Mesenchymal stem cell (in vitro differentiated cells and primary cell): ENCODE data around the gene AIP.
"Not testable (repeated sequence)": the region's sequence is repeated elsewhere in the genome, so short reads cannot be mapped to it uniquely, and the experiment has no call there.

Experiments
- DNase-seq: peaks from one replicate; pipeline ENCODE4 v3.0.0-alpha.2; 2013
- H2AFZ ChIP-seq: one replicate; pipeline ENCODE4 v1.6.1; 2013; ENCODE audit warnings: low read depth, mild to moderate bottlenecking, control low read depth, inconsistent platforms, low read length, moderate library complexity
- H2AK5ac ChIP-seq: 2 replicates; pipeline ENCODE4 v1.6.1; 2013; ENCODE audit warnings: low read length, moderate library complexity, mild to moderate bottlenecking, inconsistent platforms; ENCODE audit not compliant: severe bottlenecking
- H2BK120ac ChIP-seq: one replicate; pipeline ENCODE4 v1.6.1; 2013; ENCODE audit warnings: low read depth, mild to moderate bottlenecking, inconsistent platforms, low read length, moderate library complexity
- H2BK12ac ChIP-seq, 2 experiments: one replicate each; pipeline ENCODE4 v1.6.1; 2013; ENCODE audit warnings: inconsistent platforms in 2 of 2, low read length in 2 of 2, mild to moderate bottlenecking in 2 of 2, moderate library complexity in 2 of 2, control low read depth in 1 of 2
- H2BK15ac ChIP-seq: one replicate; pipeline ENCODE4 v1.6.1; 2013; ENCODE audit warnings: mild to moderate bottlenecking, low read depth, inconsistent platforms; ENCODE audit not compliant: poor library complexity, severe bottlenecking
- H2BK5ac ChIP-seq: 2 replicates; pipeline ENCODE4 v1.6.1; 2013; ENCODE audit warnings: low read depth, mild to moderate bottlenecking, low read length, control low read depth, inconsistent platforms; ENCODE audit not compliant: poor library complexity, severe bottlenecking
- H3K14ac ChIP-seq, 2 experiments: one replicate each; pipeline ENCODE4 v1.6.1; 2013; ENCODE audit warnings: inconsistent platforms in 2 of 2, low read length in 2 of 2, control low read depth in 1 of 2, mild to moderate bottlenecking in 1 of 2, moderate library complexity in 1 of 2
- H3K18ac ChIP-seq, 2 experiments: one replicate each; pipeline ENCODE4 v1.6.1; 2013; ENCODE audit warnings: inconsistent platforms in 2 of 2, low read length in 2 of 2, control low read depth in 1 of 2, low read depth in 1 of 2, mild to moderate bottlenecking in 1 of 2
- H3K23ac ChIP-seq, 2 experiments: one replicate each; pipeline ENCODE4 v1.6.1; 2013; ENCODE audit warnings: inconsistent platforms in 2 of 2, low read length in 2 of 2, mild to moderate bottlenecking in 2 of 2, moderate library complexity in 2 of 2, control low read depth in 1 of 2
- H3K27ac ChIP-seq: 2 replicates; pipeline ENCODE4 v1.5.1; 2013; ENCODE audit warnings: mild to moderate bottlenecking, moderate library complexity, low read length, control low read depth, inconsistent platforms; ENCODE audit not compliant: poor library complexity, severe bottlenecking
- H3K27me3 ChIP-seq, 2 experiments: 2 replicates each; pipeline versions ENCODE4 v1.6.1 to v1.7.0; 2013; ENCODE audit warnings: low read length in 2 of 2, mild to moderate bottlenecking in 2 of 2, moderate library complexity in 2 of 2, control low read depth in 1 of 2, inconsistent platforms in 1 of 2; ENCODE audit not compliant: control insufficient read depth in 1 of 2, insufficient read depth in 1 of 2
- H3K36me3 ChIP-seq, 2 experiments: 2 replicates each; pipeline versions ENCODE4 v1.6.1 to v1.7.0; 2013; ENCODE audit warnings: low read length in 2 of 2, control low read depth in 1 of 2, inconsistent platforms in 1 of 2, low read depth in 1 of 2, mild to moderate bottlenecking in 1 of 2; ENCODE audit not compliant: insufficient read depth in 2 of 2, control insufficient read depth in 1 of 2
- H3K4ac ChIP-seq, 2 experiments: one replicate each; pipeline ENCODE4 v1.6.1; 2013; ENCODE audit warnings: inconsistent platforms in 2 of 2, low read length in 2 of 2, mild to moderate bottlenecking in 2 of 2, moderate library complexity in 2 of 2, control low read depth in 1 of 2, low read depth in 1 of 2
- H3K4me1 ChIP-seq: 2 replicates; pipeline ENCODE4 v1.6.1; 2013; ENCODE audit warnings: low read depth, low read length, control low read depth; ENCODE audit not compliant: control insufficient read depth, insufficient read depth
- H3K4me2 ChIP-seq: 2 replicates; pipeline ENCODE4 v1.6.1; 2013; ENCODE audit warnings: low read length, mild to moderate bottlenecking, inconsistent platforms; ENCODE audit not compliant: poor library complexity, severe bottlenecking
- H3K4me3 ChIP-seq, 2 experiments: 2 replicates each; pipeline versions ENCODE4 v1.5.1 to v1.7.0; 2013; ENCODE audit warnings: low read length in 2 of 2, mild to moderate bottlenecking in 2 of 2, control low read depth in 1 of 2, low read depth in 1 of 2; ENCODE audit not compliant: insufficient read depth in 1 of 2
- H3K79me1 ChIP-seq: replicated peaks from 2 replicates; pipeline ENCODE4 v1.6.1; 2013; ENCODE audit warnings: mild to moderate bottlenecking, control low read depth, low read length, inconsistent platforms; ENCODE audit not compliant: poor library complexity, severe bottlenecking
- H3K9ac ChIP-seq: 2 replicates; pipeline ENCODE4 v1.7.0; 2013; ENCODE audit warnings: mild to moderate bottlenecking, low read length, moderate library complexity
- H3K9me3 ChIP-seq: 2 replicates; pipeline ENCODE4 v1.7.0; 2013; ENCODE audit warnings: mild to moderate bottlenecking, low read length; ENCODE audit not compliant: control insufficient read depth
- H4K8ac ChIP-seq: one replicate; pipeline ENCODE4 v1.6.1; 2013; ENCODE audit warnings: inconsistent platforms, mild to moderate bottlenecking, low read length, moderate library complexity
- H4K91ac ChIP-seq: one replicate; pipeline ENCODE4 v1.6.1; 2013; ENCODE audit warnings: mild to moderate bottlenecking, low read length, inconsistent platforms
- WGBS: methylation state at CpG from one replicate; pipeline ENCODE4 v1.1.7; 2013; ENCODE audit warnings: mixed read lengths; 5-methylcytosine and 5-hydroxymethylcytosine counted together

AIP gene

GRCh38 chr11:67511558-67511957, 28.7 kb downstream of the AIP start:
- H3K9me3 ChIP-seq, H2BK120ac ChIP-seq, H2BK12ac ChIP-seq, H2AK5ac ChIP-seq, H3K14ac ChIP-seq, H4K8ac ChIP-seq, H2AFZ ChIP-seq, H3K27ac ChIP-seq, H2BK15ac ChIP-seq, H3K79me1 ChIP-seq, H4K91ac ChIP-seq, DNase-seq, H3K36me3 ChIP-seq, H3K4ac ChIP-seq, H3K18ac ChIP-seq, H2BK5ac ChIP-seq, H3K4me3 ChIP-seq, H3K9ac ChIP-seq, H3K23ac ChIP-seq, H3K4me2 ChIP-seq: not testable (repeated sequence)
- Histone ChIP-seq H3K4me1 (peaks cover 12% of the 10 kb centered on the region), H3K27me3 (peaks cover 0 to 26% of the 10 kb centered on the region in 2 experiments)
- WGBS: 86% methylated on average over 3 of the region's 4 CpGs

- 83% methylated on average over 6 of the region's 7 CpGs for WGBS
These were observed 31.3 kb downstream of the AIP start for GRCh38 chr11:67514116-67514515.

DNA sequence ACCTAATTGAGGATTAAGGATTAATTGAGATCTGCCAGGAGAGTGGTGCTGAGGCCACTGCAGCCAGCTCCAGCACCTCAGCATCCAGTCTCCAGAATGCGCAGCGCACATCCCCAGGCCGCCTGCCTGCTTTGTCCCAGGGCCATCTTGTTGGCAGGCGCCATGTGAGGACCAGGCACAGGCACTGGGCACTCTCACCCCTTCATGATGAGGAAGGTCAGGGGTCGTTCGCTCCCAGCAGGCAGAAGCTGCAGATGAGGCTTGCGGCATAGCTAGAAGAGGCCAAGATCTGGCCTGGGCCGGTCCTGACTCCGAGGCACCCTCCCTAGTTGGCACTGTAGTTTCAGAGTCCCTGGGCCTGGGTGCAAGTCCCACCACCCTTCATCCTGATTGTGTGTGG, 34.0 kb downstream of the AIP start:
- no peak overlapping the region for H2BK12ac ChIP-seq
- H4K8ac ChIP-seq: no peak overlapping the region
- no peak overlapping the region for H2BK5ac ChIP-seq
- H3K4ac ChIP-seq: no peak overlapping the region
- H2AFZ ChIP-seq: no peak overlapping the region
- no peak overlapping the region for H3K4me3 ChIP-seq
- no peak overlapping the region for H3K23ac ChIP-seq
- no peak overlapping the region for H3K27ac ChIP-seq
- H3K14ac ChIP-seq: no peak overlapping the region
- H3K4me2 ChIP-seq: no peak overlapping the region
- H3K79me1 ChIP-seq: no peaks in the 10 kb centered on the region
- no peaks in the 10 kb centered on the region for H3K36me3 ChIP-seq
- no peak overlapping the region for H4K91ac ChIP-seq
- no peak overlapping the region for H2BK15ac ChIP-seq
- H3K18ac ChIP-seq: no peak overlapping the region
- DNase-seq: no peak
- peaks cover 3 to 48% of the 10 kb centered on the region in 2 experiments for H3K27me3 ChIP-seq
- H3K9ac ChIP-seq: no peak overlapping the region
- H3K9me3 ChIP-seq: no peaks in the 10 kb centered on the region
- no peaks in the 10 kb centered on the region for H3K4me1 ChIP-seq
- 92% methylated on average over 9 of the region's 9 CpGs for WGBS
- no peak overlapping the region for H2AK5ac ChIP-seq
- H2BK120ac ChIP-seq: no peak overlapping the region

More at GRCh38 chr11:67514116-67514515, 31.3 kb downstream of the AIP start:
- Histone ChIP-seq H2BK12ac (no peak overlapping the region), H3K27ac (no peak overlapping the region), H3K9me3 (no peaks in the 10 kb centered on the region), H2AFZ (no peak overlapping the region), H3K4me2 (no peak overlapping the region), H3K14ac (no peak overlapping the region), H3K36me3 (no peaks in the 10 kb centered on the region), H3K4me3 (no peak overlapping the region), H3K18ac (no peak overlapping the region), H4K91ac (no peak overlapping the region), H2BK120ac (no peak overlapping the region), H2AK5ac (no peak overlapping the region), H3K4me1 (no peaks in the 10 kb centered on the region), H3K9ac (no peak overlapping the region), H3K4ac (no peak overlapping the region), H3K27me3 (peaks cover 3 to 36% of the 10 kb centered on the region in 2 experiments), H2BK5ac (no peak overlapping the region), H3K23ac (no peak overlapping the region), H2BK15ac (no peak overlapping the region), H3K79me1 (no peaks in the 10 kb centered on the region), H4K8ac (no peak overlapping the region)
- DNase-seq: no peak

- Histone ChIP-seq H2BK12ac (no peak overlapping the region), H2AFZ (no peak overlapping the region), H3K23ac (no peak overlapping the region), H3K18ac (no peak overlapping the region), H3K4me3 (no peak overlapping the region), H2AK5ac (no peak overlapping the region), H3K27me3 (peaks cover 3 to 57% of the 10 kb centered on the region in 2 experiments), H3K79me1 (no peaks in the 10 kb centered on the region), H3K4me1 (no peaks in the 10 kb centered on the region), H3K9ac (no peak overlapping the region), H2BK120ac (no peak overlapping the region), H4K8ac (no peak overlapping the region), H3K9me3 (no peaks in the 10 kb centered on the region), H2BK15ac (no peak overlapping the region), H3K4ac (no peak overlapping the region), H2BK5ac (no peak overlapping the region), H3K27ac (no peak overlapping the region), H3K4me2 (no peak overlapping the region), H3K36me3 (no peaks in the 10 kb centered on the region), H4K91ac (no peak overlapping the region), H3K14ac (no peak overlapping the region)
- DNase-seq: no peak
- 82% methylated on average over 10 of the region's 10 CpGs for WGBS
These were observed 35.1 kb downstream of the AIP start for GRCh38 chr11:67517784-67518552.
